ENCODE data around the gene MAP3K2.

The MAP3K2 gene

GRCh38 chr2:127403460-127403859, 15.7 kb upstream of the MAP3K2 start:
- H3K4me1 ChIP-seq (ENCODE audit: control insufficient read depth in 1 of 2, insufficient read depth in 2 of 2, low read length in 2 of 2): peaks cover 6 to 14% of the 10 kb centered on the region in 2 donors
- H3K27ac ChIP-seq (ENCODE audit: low read length): no peak overlapping the region
- H3K27me3 ChIP-seq (ENCODE audit: low read depth, low read length): no peaks in the 10 kb centered on the region
- no peak overlapping the region for H3K4me3 ChIP-seq (ENCODE audit: low read depth in 1 of 2, low read length in 2 of 2)
- no peaks in the 10 kb centered on the region for H3K9me3 ChIP-seq (ENCODE audit: control insufficient read depth in 1 of 2, low read length in 2 of 2)
- H3K36me3 ChIP-seq (ENCODE audit: control insufficient read depth in 1 of 2, insufficient read depth in 2 of 2, low read length in 2 of 2): no peaks in the 10 kb centered on the region

GRCh38 chr2:127401757-127402695, 14.3 kb upstream of the MAP3K2 start:
- Histone ChIP-seq H3K4me1 (ENCODE audit: control insufficient read depth in 1 of 2, insufficient read depth in 2 of 2, low read length in 2 of 2) (peaks cover 9 to 18% of the 10 kb centered on the region in 2 donors), H3K36me3 (ENCODE audit: control insufficient read depth in 1 of 2, insufficient read depth in 2 of 2, low read length in 2 of 2) (no peaks in the 10 kb centered on the region), H3K9me3 (ENCODE audit: control insufficient read depth in 1 of 2, low read length in 2 of 2) (no peaks in the 10 kb centered on the region), H3K27ac (ENCODE audit: low read length) (peak overlapping the region; percentile 41), H3K27me3 (ENCODE audit: low read depth, low read length) (no peaks in the 10 kb centered on the region), H3K4me3 (ENCODE audit: low read depth in 1 of 2, low read length in 2 of 2) (no peak overlapping the region)

- peak overlapping the region; percentile 41 for H3K27ac ChIP-seq (ENCODE audit: low read length)
- no peaks in the 10 kb centered on the region for H3K9me3 ChIP-seq (ENCODE audit: control insufficient read depth in 1 of 2, low read length in 2 of 2)
- no peaks in the 10 kb centered on the region for H3K27me3 ChIP-seq (ENCODE audit: low read depth, low read length)
- peak overlapping the region in 1 of 2 donors; percentile 40 for H3K4me3 ChIP-seq (ENCODE audit: low read depth in 1 of 2, low read length in 2 of 2)
- H3K36me3 ChIP-seq (ENCODE audit: control insufficient read depth in 1 of 2, insufficient read depth in 2 of 2, low read length in 2 of 2): no peaks in the 10 kb centered on the region
- H3K4me1 ChIP-seq (ENCODE audit: control insufficient read depth in 1 of 2, insufficient read depth in 2 of 2, low read length in 2 of 2): peaks cover 9 to 18% of the 10 kb centered on the region in 2 donors
Observed at GRCh38 chr2:127400897-127401756, 13.4 kb upstream of the MAP3K2 start.

GRCh38 chr2:127400533-127400896, 12.7 kb upstream of the MAP3K2 start:
- peak overlapping the region in 1 of 2 donors; percentile 40 for H3K4me3 ChIP-seq (ENCODE audit: low read depth in 1 of 2, low read length in 2 of 2)
- no peaks in the 10 kb centered on the region for H3K36me3 ChIP-seq (ENCODE audit: control insufficient read depth in 1 of 2, insufficient read depth in 2 of 2, low read length in 2 of 2)
- peak overlapping the region; percentile 34 for H3K27ac ChIP-seq (ENCODE audit: low read length)
- no peaks in the 10 kb centered on the region for H3K9me3 ChIP-seq (ENCODE audit: control insufficient read depth in 1 of 2, low read length in 2 of 2)
- H3K4me1 ChIP-seq (ENCODE audit: control insufficient read depth in 1 of 2, insufficient read depth in 2 of 2, low read length in 2 of 2): peaks cover 9 to 18% of the 10 kb centered on the region in 2 donors
- no peaks in the 10 kb centered on the region for H3K27me3 ChIP-seq (ENCODE audit: low read depth, low read length)

GRCh38 chr2:127398239-127398590, 10.4 kb upstream of the MAP3K2 start:
- Histone ChIP-seq H3K4me1 (ENCODE audit: control insufficient read depth in 1 of 2, insufficient read depth in 2 of 2, low read length in 2 of 2) (peaks cover 9 to 18% of the 10 kb centered on the region in 2 donors), H3K9me3 (ENCODE audit: control insufficient read depth in 1 of 2, low read length in 2 of 2) (no peaks in the 10 kb centered on the region), H3K4me3 (ENCODE audit: low read depth in 1 of 2, low read length in 2 of 2) (no peak overlapping the region), H3K27ac (ENCODE audit: low read length) (no peak overlapping the region), H3K36me3 (ENCODE audit: control insufficient read depth in 1 of 2, insufficient read depth in 2 of 2, low read length in 2 of 2) (no peaks in the 10 kb centered on the region), H3K27me3 (ENCODE audit: low read depth, low read length) (no peaks in the 10 kb centered on the region)

GRCh38 chr2:127397568-127398238, 9.9 kb upstream of the MAP3K2 start:
- no peak overlapping the region for H3K4me3 ChIP-seq (ENCODE audit: low read depth in 1 of 2, low read length in 2 of 2)
- peaks cover 9 to 18% of the 10 kb centered on the region in 2 donors for H3K4me1 ChIP-seq (ENCODE audit: control insufficient read depth in 1 of 2, insufficient read depth in 2 of 2, low read length in 2 of 2)
- H3K27ac ChIP-seq (ENCODE audit: low read length): no peak overlapping the region
- H3K36me3 ChIP-seq (ENCODE audit: control insufficient read depth in 1 of 2, insufficient read depth in 2 of 2, low read length in 2 of 2): no peaks in the 10 kb centered on the region
- no peaks in the 10 kb centered on the region for H3K27me3 ChIP-seq (ENCODE audit: low read depth, low read length)
- H3K9me3 ChIP-seq (ENCODE audit: control insufficient read depth in 1 of 2, low read length in 2 of 2): no peaks in the 10 kb centered on the region

- Histone ChIP-seq H3K4me3 (ENCODE audit: low read depth in 1 of 2, low read length in 2 of 2) (no peak overlapping the region), H3K27ac (ENCODE audit: low read length) (no peak overlapping the region), H3K27me3 (ENCODE audit: low read depth, low read length) (no peaks in the 10 kb centered on the region), H3K9me3 (ENCODE audit: control insufficient read depth in 1 of 2, low read length in 2 of 2) (no peaks in the 10 kb centered on the region), H3K36me3 (ENCODE audit: control insufficient read depth in 1 of 2, insufficient read depth in 2 of 2, low read length in 2 of 2) (no peaks in the 10 kb centered on the region), H3K4me1 (ENCODE audit: control insufficient read depth in 1 of 2, insufficient read depth in 2 of 2, low read length in 2 of 2) (peaks cover 9% of the 10 kb centered on the region in 2 donors)
Observed at GRCh38 chr2:127394492-127394891, 6.7 kb upstream of the MAP3K2 start.

- H3K9me3 ChIP-seq (ENCODE audit: control insufficient read depth in 1 of 2, low read length in 2 of 2): no peaks in the 10 kb centered on the region
- no peak overlapping the region for H3K4me3 ChIP-seq (ENCODE audit: low read depth in 1 of 2, low read length in 2 of 2)
- H3K27me3 ChIP-seq (ENCODE audit: low read depth, low read length): no peaks in the 10 kb centered on the region
- H3K27ac ChIP-seq (ENCODE audit: low read length): no peak overlapping the region
- H3K36me3 ChIP-seq (ENCODE audit: control insufficient read depth in 1 of 2, insufficient read depth in 2 of 2, low read length in 2 of 2): no peaks in the 10 kb centered on the region
- peaks cover 4 to 11% of the 10 kb centered on the region in 2 donors for H3K4me1 ChIP-seq (ENCODE audit: control insufficient read depth in 1 of 2, insufficient read depth in 2 of 2, low read length in 2 of 2)
Observed at GRCh38 chr2:127392828-127393578, 5.2 kb upstream of the MAP3K2 start.

GRCh38 chr2:127392133-127392827, 4.5 kb upstream of the MAP3K2 start:
- H3K4me3 ChIP-seq (ENCODE audit: low read depth in 1 of 2, low read length in 2 of 2): no peak overlapping the region
- no peaks in the 10 kb centered on the region for H3K27me3 ChIP-seq (ENCODE audit: low read depth, low read length)
- H3K9me3 ChIP-seq (ENCODE audit: control insufficient read depth in 1 of 2, low read length in 2 of 2): no peaks in the 10 kb centered on the region
- H3K27ac ChIP-seq (ENCODE audit: low read length): no peak overlapping the region
- H3K4me1 ChIP-seq (ENCODE audit: control insufficient read depth in 1 of 2, insufficient read depth in 2 of 2, low read length in 2 of 2): peaks cover 0 to 8% of the 10 kb centered on the region in 2 donors
- H3K36me3 ChIP-seq (ENCODE audit: control insufficient read depth in 1 of 2, insufficient read depth in 2 of 2, low read length in 2 of 2): peaks cover 0 to 5% of the 10 kb centered on the region in 2 donors

- H3K36me3 ChIP-seq (ENCODE audit: control insufficient read depth in 1 of 2, insufficient read depth in 2 of 2, low read length in 2 of 2): peaks cover 0 to 5% of the 10 kb centered on the region in 2 donors
- no peaks in the 10 kb centered on the region for H3K27me3 ChIP-seq (ENCODE audit: low read depth, low read length)
- peaks cover 12 to 16% of the 10 kb centered on the region in 2 donors for H3K4me1 ChIP-seq (ENCODE audit: control insufficient read depth in 1 of 2, insufficient read depth in 2 of 2, low read length in 2 of 2)
- H3K9me3 ChIP-seq (ENCODE audit: control insufficient read depth in 1 of 2, low read length in 2 of 2): no peaks in the 10 kb centered on the region
- H3K27ac ChIP-seq (ENCODE audit: low read length): no peak overlapping the region
- H3K4me3 ChIP-seq (ENCODE audit: low read depth in 1 of 2, low read length in 2 of 2): no peak overlapping the region
Observed at GRCh38 chr2:127389778-127390435, 2.1 kb upstream of the MAP3K2 start.
